ENCODE measurements around the gene CAMSAP1. TPM values are rescaled to one million over a fixed set of nuclear protein-coding genes. Genes with fewer than 3 reads are reported as not detected.
"Not testable (repeated sequence)": the region's sequence is repeated elsewhere in the genome, so short reads cannot be mapped to it uniquely, and the experiment has no call there.

CAMSAP1 gene
- total and polyA plus RNA-seq, 9 of the 15 experiments (the other 6 are each of a cell fraction or from before 2014, with no cell fraction given): 1.5 to 28.8 (median 14.3) TPM

DNA sequence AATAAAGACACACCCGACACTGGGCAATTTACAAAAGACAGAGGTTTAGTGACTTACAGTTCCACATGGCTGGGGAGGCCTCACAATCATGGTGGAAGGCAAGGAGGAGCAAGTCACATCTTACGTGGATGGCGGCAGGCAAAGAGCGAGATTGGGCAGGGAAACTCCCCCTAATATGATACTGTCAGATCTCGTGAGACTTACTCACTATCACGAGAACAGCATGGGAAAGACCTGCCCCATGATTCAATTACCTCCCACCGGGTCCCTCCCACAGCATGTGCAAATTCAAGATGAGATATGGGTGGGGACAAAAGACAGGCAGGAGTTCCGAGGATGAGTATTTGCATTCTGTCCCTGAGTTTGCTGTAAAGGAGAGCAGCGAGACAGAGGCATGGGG lies 3.9 kb upstream of the CAMSAP1 start:
- H3K27ac ChIP-seq (ENCODE audit: extremely low read depth, low read depth, low read length); intact Hi-C loops (cut with micrococcal nuclease); ATAC-seq; H3K27me3 ChIP-seq (ENCODE audit: control insufficient read depth in 2 of 2, insufficient read depth in 2 of 2, low read length in 2 of 2); CTCF ChIA-PET (ENCODE audit: low intra/inter-chr PET ratio); H3K9ac ChIP-seq (ENCODE audit: insufficient read depth in 1 of 2, low read depth in 2 of 2, low read length in 2 of 2); H2AFZ ChIP-seq (ENCODE audit: low read depth, low read length); BruUV-seq (replicated peaks); H3K9me1 ChIP-seq (ENCODE audit: control insufficient read depth, insufficient read depth, low read length); FAIRE-seq; H3K4me3 ChIP-seq; H4K20me1 ChIP-seq (replicated peaks; ENCODE audit: control insufficient read depth, insufficient read depth, low read length); POLR2A ChIA-PET; in situ Hi-C loops (cut with MboI): not testable (repeated sequence)
- H3K4me1 ChIP-seq (replicated peaks in 1 of 2; ENCODE audit: control insufficient read depth in 2 of 2, insufficient read depth in 2 of 2, low read length in 2 of 2): peaks cover 30 to 40% of the 10 kb centered on the region in 2 experiments
- WGBS (ENCODE audit: insufficient coverage, low coverage, missing lambda C conversion rate): 72% methylated on average over 9 of the region's 9 CpGs
- H3K36me3 ChIP-seq (ENCODE audit: control insufficient read depth, insufficient read depth, low read length): peaks cover 64% of the 10 kb centered on the region
- peak; percentile 93 for TF ChIP-seq ZNF431 (CRISPR knock-in tag; IDR thresholded peaks at IDR 0.05)
- TF ChIP-seq, protein P1, sequence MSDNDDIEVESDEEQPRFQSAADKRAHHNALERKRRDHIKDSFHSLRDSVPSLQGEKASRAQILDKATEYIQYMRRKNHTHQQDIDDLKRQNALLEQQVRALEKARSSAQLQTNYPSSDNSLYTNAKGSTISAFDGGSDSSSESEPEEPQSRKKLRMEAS (CRISPR knock-in tag; IDR thresholded peaks at IDR 0.05): 0 out of 2 replicates have a peak, but pooled peaks have one; percentile 22
- peak; percentile 85 for TF ChIP-seq CHD2 (IDR thresholded peaks at IDR 0.05; ENCODE audit: low read depth, low read length)
- H3K9me3 ChIP-seq (replicated peaks; ENCODE audit: control insufficient read depth, insufficient read depth, low read depth, low read length): peaks cover 18% of the 10 kb centered on the region
- peak overlapping the region; percentile 20; the same call in 1 of the 2 replicates for H3K4me2 ChIP-seq (ENCODE audit: insufficient read depth, low read length)
- H3K79me2 ChIP-seq (ENCODE audit: control insufficient read depth, insufficient read depth, low read length): peaks cover 49% of the 10 kb centered on the region
- DNase-seq (ENCODE audit: extremely low read depth in 1 of 4, low spot score in 3 of 4): peak in 1 of 4 experiments; percentile 29

DNA sequence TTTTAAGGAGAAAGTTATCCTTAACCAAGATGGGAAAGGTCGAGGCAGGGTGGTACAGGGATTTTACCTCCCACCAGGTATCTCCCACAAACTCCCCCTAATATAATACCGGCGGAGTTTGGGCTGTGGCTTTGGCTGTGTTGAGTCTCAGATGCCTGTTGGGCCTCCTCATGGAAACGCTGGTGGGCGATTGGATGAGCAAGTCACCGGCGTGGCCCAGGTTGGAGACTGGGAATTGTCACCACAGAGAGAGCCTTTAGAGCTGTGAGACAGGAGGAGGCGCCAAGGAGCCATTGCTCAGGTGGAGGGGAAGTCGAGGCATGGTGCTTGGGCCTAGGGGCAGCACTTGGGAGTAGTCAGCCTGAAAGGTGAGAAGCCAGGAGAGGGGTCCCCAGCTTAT lies 3.4 kb upstream of the CAMSAP1 start:
- ChIA-PET CTCF (ENCODE audit: low intra/inter-chr PET ratio) (no interaction called here), POLR2A (no interaction called here)
- Histone ChIP-seq H3K9me1 (ENCODE audit: control insufficient read depth, insufficient read depth, low read length) (no peaks in the 10 kb centered on the region), H3K4me2 (ENCODE audit: insufficient read depth, low read length) (no peak overlapping the region), H4K20me1 (replicated peaks; ENCODE audit: control insufficient read depth, insufficient read depth, low read length) (peaks cover 7% of the 10 kb centered on the region), H3K4me3 (no peak overlapping the region), H2AFZ (ENCODE audit: low read depth, low read length) (no peak overlapping the region), H3K27ac (ENCODE audit: extremely low read depth, low read depth, low read length) (no peak overlapping the region), H3K79me2 (ENCODE audit: control insufficient read depth, insufficient read depth, low read length) (peaks cover 54% of the 10 kb centered on the region), H3K9ac (ENCODE audit: insufficient read depth in 1 of 2, low read depth in 2 of 2, low read length in 2 of 2) (no peak overlapping the region), H3K27me3 (ENCODE audit: control insufficient read depth in 2 of 2, insufficient read depth in 2 of 2, low read length in 2 of 2) (no peaks in the 10 kb centered on the region), H3K36me3 (ENCODE audit: control insufficient read depth, insufficient read depth, low read length) (peaks cover 60% of the 10 kb centered on the region), H3K9me3 (replicated peaks; ENCODE audit: control insufficient read depth, insufficient read depth, low read depth, low read length) (peaks cover 13% of the 10 kb centered on the region), H3K4me1 (replicated peaks in 1 of 2; ENCODE audit: control insufficient read depth in 2 of 2, insufficient read depth in 2 of 2, low read length in 2 of 2) (peaks cover 33 to 40% of the 10 kb centered on the region in 2 experiments)
- intact Hi-C loops (cut with micrococcal nuclease) (no loop called here), in situ Hi-C loops (cut with MboI) (no loop called here)
- 99% methylated on average over 9 of the region's 9 CpGs for WGBS (ENCODE audit: insufficient coverage, low coverage, missing lambda C conversion rate)
- DNase-seq (ENCODE audit: extremely low read depth in 1 of 4, low spot score in 3 of 4) (no peak), FAIRE-seq (no peak), ATAC-seq (no peak)
- TF ChIP-seq, protein P2, sequence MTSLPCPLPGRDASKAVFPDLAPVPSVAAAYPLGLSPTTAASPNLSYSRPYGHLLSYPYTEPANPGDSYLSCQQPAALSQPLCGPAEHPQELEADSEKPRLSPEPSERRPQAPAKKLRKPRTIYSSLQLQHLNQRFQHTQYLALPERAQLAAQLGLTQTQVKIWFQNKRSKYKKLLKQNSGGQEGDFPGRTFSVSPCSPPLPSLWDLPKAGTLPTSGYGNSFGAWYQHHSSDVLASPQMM (CRISPR knock-in tag; IDR thresholded peaks at IDR 0.05): no peak
- TF ChIP-seq RB1 (IDR thresholded peaks at IDR 0.05; ENCODE audit: low read depth): 0 out of 2 replicates have a peak, but pooled peaks have one; percentile 24
- TSS peak; percentile 10 for BruUV-seq (replicated peaks)
